Caco-2 (cell line): Measurements from ENCODE around the gene VAT1L. TPM values are rescaled to one million over a fixed set of nuclear protein-coding genes. Genes with fewer than 3 reads are reported as not detected.

Experiments
- BruUV-seq: library from RNA; stranded (reverse); fragments of 400-500 nt; replicated peaks from 2 replicates; lab custom pipeline; 2021; lab: Mats Ljungman, UMichigan
- CTCF ChIA-PET: fragments of 300-600 bp; sonication (Branson Sonifier 250); formaldehyde crosslinking; loops from one replicate; lab custom pipeline; 2022; ENCODE audit warnings: antibody characterized with exemption; lab: Charles Lee
- POLR2A ChIA-PET: fragments of 300-600 bp; sonication (Branson Sonifier 250); formaldehyde crosslinking; loops from one replicate; lab custom pipeline; 2022; ENCODE audit warnings: antibody characterized with exemption; lab: Charles Lee
- DNase-seq, 2 experiments: peaks; one replicate each; pipeline versions ENCODE4 v3.0.0 to v3.0.0-alpha.2; 2020 to 2022
- H3K27me3 ChIP-seq: replicated peaks from 2 replicates; pipeline ENCODE4 v1.6.0; 2011; ENCODE audit warnings: low read length; ENCODE audit not compliant: control insufficient read depth, insufficient read depth
- H3K36me3 ChIP-seq: 2 replicates; pipeline ENCODE4 v1.5.1; 2011; ENCODE audit warnings: low read length; ENCODE audit not compliant: control insufficient read depth, insufficient read depth
- H3K4me1 ChIP-seq: fragments of 250-450 bp; sonication (Bioruptor Pico); 2 replicates; pipeline ENCODE4 v1.5.1; 2020; ENCODE audit warnings: mild to moderate bottlenecking
- H3K4me3 ChIP-seq: 2 replicates; pipeline ENCODE4 v1.5.1; 2011; ENCODE audit warnings: low read depth, mild to moderate bottlenecking, control low read depth, low read length
- H3K9me3 ChIP-seq: fragments of 250-450 bp; sonication (Bioruptor Pico); 2 replicates; pipeline ENCODE4 v1.5.1; 2020; ENCODE audit warnings: mild to moderate bottlenecking, moderate library complexity
- H3K27ac Mint-ChIP-seq: one replicate; pipeline ENCODE4 v1.8.0; 2022; ENCODE audit warnings: mixed read lengths; ENCODE audit not compliant: unreplicated experiment
- H3K27me3 Mint-ChIP-seq: one replicate; pipeline ENCODE4 v1.8.0; 2022; ENCODE audit warnings: mixed read lengths; ENCODE audit not compliant: insufficient read depth, unreplicated experiment
- H3K36me3 Mint-ChIP-seq: one replicate; pipeline ENCODE4 v1.8.0; 2022; ENCODE audit warnings: mild to moderate bottlenecking, mixed read lengths; ENCODE audit not compliant: insufficient read depth, unreplicated experiment
- H3K4me1 Mint-ChIP-seq: one replicate; pipeline ENCODE4 v1.8.0; 2022; ENCODE audit warnings: low read depth, mixed read lengths; ENCODE audit not compliant: unreplicated experiment
- H3K4me3 Mint-ChIP-seq: one replicate; pipeline ENCODE4 v1.8.0; 2022; ENCODE audit warnings: mild to moderate bottlenecking, moderate library complexity, mixed read lengths; ENCODE audit not compliant: unreplicated experiment
- H3K9me3 Mint-ChIP-seq: one replicate; pipeline ENCODE4 v1.8.0; 2022; ENCODE audit warnings: mixed read lengths; ENCODE audit not compliant: unreplicated experiment
- CTCF ChIP-seq, 2 experiments: fragments of 200-600 bp in 1 of 2; IDR thresholded peaks; 1 replicate in 1 of 2; 2 replicates in 1 of 2; pipeline versions ENCODE4 v1.5.1 to v1.8.0; 2011 to 2022; ENCODE audit warnings: antibody characterized with exemption in 1 of 2, control low read depth in 1 of 2, inconsistent platforms in 1 of 2, low read depth in 1 of 2, low read length in 1 of 2, mild to moderate bottlenecking in 1 of 2, moderate library complexity in 1 of 2; ENCODE audit not compliant: insufficient read depth in 1 of 2, severe bottlenecking in 1 of 2, unreplicated experiment in 1 of 2
- intact Hi-C: fragments of 100-400 bp; cut with micrococcal nuclease; formaldehyde crosslinking; loops from one replicate; pipeline ENCODE4 v1.10.0; 2022; ENCODE audit not compliant: unreplicated experiment
- total RNA-seq: library from RNA; stranded (reverse); gene quantifications from 2 replicates; pipeline ENCODE4 v1.2.3, GENCODE V29; 2022

VAT1L gene
- total RNA-seq, 1 experiment from 2014 or later = not detected

GRCh38 chr16:77928096-77928495, 139.7 kb downstream of the VAT1L start:
- H3K9me3 ChIP-seq = no peaks in the 10 kb centered on the region
- no TSS peak for BruUV-seq
- no peak for DNase-seq
- H3K27me3 Mint-ChIP-seq = peaks cover 12% of the 10 kb centered on the region
- H3K4me1 Mint-ChIP-seq = no peaks in the 10 kb centered on the region
- H3K4me3 ChIP-seq = no peak overlapping the region
- H3K9me3 Mint-ChIP-seq = no peaks in the 10 kb centered on the region
- no peaks in the 10 kb centered on the region for H3K4me1 ChIP-seq
- no peak overlapping the region for H3K4me3 Mint-ChIP-seq
- POLR2A ChIA-PET = no interaction called here
- peaks cover 1% of the 10 kb centered on the region; the same call in 1 of the 2 replicates for H3K27me3 ChIP-seq
- H3K36me3 Mint-ChIP-seq = no peaks in the 10 kb centered on the region
- H3K27ac Mint-ChIP-seq = no peak overlapping the region
- CTCF ChIA-PET = no interaction called here
- intact Hi-C loops = no loop called here
- no peaks in the 10 kb centered on the region for H3K36me3 ChIP-seq
- TF ChIP-seq CTCF (IDR thresholded peaks at IDR 0.05; ENCODE audit: insufficient read depth in 1 of 2, low read depth in 1 of 2, low read length in 1 of 2, severe bottlenecking in 1 of 2, unreplicated experiment in 1 of 2) = no peak

GRCh38 chr16:77929004-77929403, 140.6 kb downstream of the VAT1L start:
- Histone ChIP-seq H3K4me3 (no peak overlapping the region), H3K4me1 (no peaks in the 10 kb centered on the region), H3K9me3 (no peaks in the 10 kb centered on the region), H3K36me3 (no peaks in the 10 kb centered on the region), H3K27me3 (peaks cover 1% of the 10 kb centered on the region; the same call in 1 of the 2 replicates)
- H3K4me3 Mint-ChIP-seq = no peak overlapping the region
- H3K27ac Mint-ChIP-seq = no peak overlapping the region
- H3K4me1 Mint-ChIP-seq = no peaks in the 10 kb centered on the region
- BruUV-seq = no TSS peak
- H3K36me3 Mint-ChIP-seq = no peaks in the 10 kb centered on the region
- no peak for DNase-seq
- intact Hi-C loops = no loop called here
- POLR2A ChIA-PET = no interaction called here
- peaks cover 15% of the 10 kb centered on the region for H3K27me3 Mint-ChIP-seq
- H3K9me3 Mint-ChIP-seq = no peaks in the 10 kb centered on the region
- CTCF ChIA-PET = interaction anchor here (0.6 kb wide), 1 partner anchor 19 kb away, joined by 3 read pairs; no protein-coding TSS in a partner anchor
- no peak for TF ChIP-seq CTCF (IDR thresholded peaks at IDR 0.05; ENCODE audit: insufficient read depth in 1 of 2, low read depth in 1 of 2, low read length in 1 of 2, severe bottlenecking in 1 of 2, unreplicated experiment in 1 of 2)

- Histone ChIP-seq H3K27me3 (no peaks in the 10 kb centered on the region), H3K36me3 (no peaks in the 10 kb centered on the region), H3K4me1 (no peaks in the 10 kb centered on the region), H3K4me3 (no peak overlapping the region), H3K9me3 (no peaks in the 10 kb centered on the region)
- Mint-ChIP-seq H3K4me1 (no peaks in the 10 kb centered on the region), H3K4me3 (no peak overlapping the region), H3K9me3 (peaks cover under 1% of the 10 kb centered on the region), H3K27ac (no peak overlapping the region), H3K36me3 (no peaks in the 10 kb centered on the region), H3K27me3 (peaks cover 10% of the 10 kb centered on the region)
- ChIA-PET CTCF (no interaction called here), POLR2A (no interaction called here)
- no peak for TF ChIP-seq CTCF (IDR thresholded peaks at IDR 0.05; ENCODE audit: insufficient read depth in 1 of 2, low read depth in 1 of 2, low read length in 1 of 2, severe bottlenecking in 1 of 2, unreplicated experiment in 1 of 2)
- no peak for DNase-seq
- intact Hi-C loops = no loop called here
- no TSS peak for BruUV-seq
These were observed 142.7 kb downstream of the VAT1L start for GRCh38 chr16:77931058-77931457.
